ENCODE results near the gene CYP3A4.

GRCh38 chr7:99825452-99825851, 41.5 kb upstream of the CYP3A4 start:
- TF ChIP-seq CTCF (IDR thresholded peaks at IDR 0.05; ENCODE audit: control extremely low read depth in 1 of 3, insufficient read depth in 1 of 3, low read depth in 1 of 3, low read length in 3 of 3) (no peak), POLR2AphosphoS5 (IDR thresholded peaks at IDR 0.05; ENCODE audit: low read depth, low read length) (no peak), MAX (IDR thresholded peaks at IDR 0.05) (no peak), SIN3A (conservative IDR thresholded peaks at IDR 0.05 in 1 of 2, IDR thresholded peaks at IDR 0.05 in 1 of 2; ENCODE audit: low read depth in 1 of 2, low read length in 2 of 2) (no peak), RAD21 (IDR thresholded peaks at IDR 0.05 in 1 of 2, conservative IDR thresholded peaks at IDR 0.05 in 1 of 2; ENCODE audit: low read depth in 2 of 2, low read length in 2 of 2) (no peak), POLR2A (IDR thresholded peaks at IDR 0.05; ENCODE audit: control extremely low read depth in 1 of 2, low read depth in 2 of 2, low read length in 2 of 2) (no peak), NRF1 (IDR thresholded peaks at IDR 0.05; ENCODE audit: low read depth, low read length) (no peak), KDM1A (IDR thresholded peaks at IDR 0.05; ENCODE audit: borderline replicate concordance, low read length) (no peak)
